H9 (cell line): ENCODE measurements around the gene ZSWIM5. TPM values are rescaled to one million over a fixed set of nuclear protein-coding genes. Genes with fewer than 3 reads are reported as not detected.
"Not testable (repeated sequence)": the region's sequence is repeated elsewhere in the genome, so short reads cannot be mapped to it uniquely, and the experiment has no call there.

Source experiments
- DNase-seq: peaks from one replicate; pipeline ENCODE4 v3.0.0-alpha.2; 2017
- H2AFZ ChIP-seq: one replicate; pipeline ENCODE4 v1.6.1; 2013; ENCODE audit warnings: mild to moderate bottlenecking, low read length, control low read depth, moderate library complexity
- H2AK5ac ChIP-seq: 2 replicates; pipeline ENCODE4 v1.6.1; 2013; ENCODE audit warnings: low read length, control low read depth, mixed read lengths; ENCODE audit not compliant: insufficient read length
- H2BK120ac ChIP-seq: one replicate; pipeline ENCODE4 v1.6.1; 2013; ENCODE audit warnings: low read depth, mild to moderate bottlenecking, low read length, control low read depth, inconsistent platforms; ENCODE audit not compliant: poor library complexity, severe bottlenecking
- H2BK12ac ChIP-seq: 2 replicates; pipeline ENCODE4 v1.6.1; 2013; ENCODE audit warnings: low read length, control low read depth, mixed read lengths, low read depth; ENCODE audit not compliant: insufficient read length
- H2BK15ac ChIP-seq: 2 replicates; pipeline ENCODE4 v1.6.1; 2013; ENCODE audit warnings: low read depth, low read length, control low read depth
- H2BK20ac ChIP-seq: one replicate; pipeline ENCODE4 v1.6.1; 2013; ENCODE audit warnings: low read depth, mild to moderate bottlenecking, low read length, control low read depth, inconsistent platforms; ENCODE audit not compliant: poor library complexity, severe bottlenecking
- H2BK5ac ChIP-seq: 2 replicates; pipeline ENCODE4 v1.6.1; 2013; ENCODE audit warnings: low read length, control low read depth, mixed read lengths; ENCODE audit not compliant: insufficient read length
- H3K14ac ChIP-seq: 2 replicates; pipeline ENCODE4 v1.6.1; 2013; ENCODE audit warnings: low read length, control low read depth; ENCODE audit not compliant: insufficient read depth
- H3K18ac ChIP-seq: 2 replicates; pipeline ENCODE4 v1.6.1; 2013; ENCODE audit warnings: low read depth, mild to moderate bottlenecking, mixed read lengths, low read length, control low read depth; ENCODE audit not compliant: insufficient read length
- H3K23ac ChIP-seq: 2 replicates; pipeline ENCODE4 v1.6.1; 2013; ENCODE audit warnings: low read length, control low read depth, mixed read lengths, low read depth; ENCODE audit not compliant: insufficient read length
- H3K23me2 ChIP-seq: 2 replicates; pipeline ENCODE4 v1.6.1; 2013; ENCODE audit warnings: low read depth, mild to moderate bottlenecking, mixed read lengths, low read length, control low read depth; ENCODE audit not compliant: insufficient read length, poor library complexity, severe bottlenecking
- H3K27ac ChIP-seq: 2 replicates; pipeline ENCODE4 v1.5.1; 2013; ENCODE audit warnings: low read length, control low read depth, mixed read lengths, low read depth; ENCODE audit not compliant: insufficient read length
- H3K27me3 ChIP-seq: 2 replicates; pipeline ENCODE4 v1.6.1; 2013; ENCODE audit warnings: low read length, control low read depth, inconsistent platforms; ENCODE audit not compliant: insufficient read depth
- H3K4ac ChIP-seq: 2 replicates; pipeline ENCODE4 v1.6.1; 2013; ENCODE audit warnings: low read depth, mild to moderate bottlenecking, control low read depth, inconsistent platforms, low read length, moderate library complexity
- H3K4me1 ChIP-seq: 2 replicates; pipeline ENCODE4 v1.6.1; 2013; ENCODE audit warnings: low read length, control low read depth, inconsistent platforms; ENCODE audit not compliant: insufficient read depth
- H3K4me2 ChIP-seq: 2 replicates; pipeline ENCODE4 v1.6.1; 2013; ENCODE audit warnings: low read length, control low read depth, mixed read lengths; ENCODE audit not compliant: insufficient read length, insufficient read depth
- H3K56ac ChIP-seq: 2 replicates; pipeline ENCODE4 v1.6.1; 2013; ENCODE audit warnings: low read depth, mild to moderate bottlenecking, mixed read lengths, low read length, control low read depth; ENCODE audit not compliant: insufficient read length
- H3K79me1 ChIP-seq: 2 replicates; pipeline ENCODE4 v1.6.1; 2013; ENCODE audit warnings: low read depth, mild to moderate bottlenecking, moderate library complexity, low read length, control low read depth, inconsistent platforms; ENCODE audit not compliant: insufficient read depth, poor library complexity, severe bottlenecking
- H3K79me2 ChIP-seq: 2 replicates; pipeline ENCODE4 v1.6.1; 2013; ENCODE audit warnings: low read length, control low read depth, inconsistent platforms; ENCODE audit not compliant: insufficient read depth
- H3K9ac ChIP-seq: 2 replicates; pipeline ENCODE4 v1.6.1; 2013; ENCODE audit warnings: low read length, control low read depth, mixed read lengths; ENCODE audit not compliant: insufficient read length; ENCODE audit errors: extremely low read depth
- H3K9me3 ChIP-seq: one replicate; pipeline ENCODE4 v1.6.1; 2013; ENCODE audit warnings: low read depth, low read length, inconsistent platforms; ENCODE audit not compliant: control insufficient read depth
- H3T11ph ChIP-seq: one replicate; pipeline ENCODE4 v1.6.1; 2013; ENCODE audit warnings: mild to moderate bottlenecking, low read length, control low read depth, inconsistent platforms
- H4K20me1 ChIP-seq: one replicate; pipeline ENCODE4 v1.6.1; 2013; ENCODE audit not compliant: control insufficient read depth, insufficient read length, insufficient read depth
- H4K5ac ChIP-seq: 2 replicates; pipeline ENCODE4 v1.6.1; 2013; ENCODE audit warnings: low read depth, mild to moderate bottlenecking, mixed read lengths, low read length, control low read depth; ENCODE audit not compliant: insufficient read length
- H4K8ac ChIP-seq: replicated peaks from 2 replicates; pipeline ENCODE4 v1.6.1; 2013; ENCODE audit warnings: low read length, control low read depth, mixed read lengths, low read depth; ENCODE audit not compliant: insufficient read length
- H4K91ac ChIP-seq: 2 replicates; pipeline ENCODE4 v1.6.1; 2013; ENCODE audit warnings: low read depth, mild to moderate bottlenecking, moderate library complexity, mixed read lengths, low read length, control low read depth; ENCODE audit not compliant: insufficient read length
- H3K27ac Mint-ChIP-seq, 3 experiments: 2 replicates in 2 of 3; 3 replicates in 1 of 3; pipeline ENCODE4 v1.8.0; 2020 to 2021; ENCODE audit warnings: mixed read lengths in 3 of 3, mild to moderate bottlenecking in 1 of 3, moderate library complexity in 1 of 3
- H3K27me3 Mint-ChIP-seq: 2 replicates; pipeline ENCODE4 v1.8.0; 2021; ENCODE audit warnings: low read depth, mild to moderate bottlenecking, moderate library complexity, mixed read lengths
- H3K36me3 Mint-ChIP-seq, 3 experiments: 2 replicates in 2 of 3; 3 replicates in 1 of 3; pipeline ENCODE4 v1.8.0; 2020 to 2021; ENCODE audit warnings: low read depth in 3 of 3, mixed read lengths in 3 of 3; ENCODE audit not compliant: insufficient read depth in 1 of 3
- H3K4me1 Mint-ChIP-seq, 2 experiments: 2 replicates each; pipeline ENCODE4 v1.8.0; 2020; ENCODE audit warnings: mixed read lengths in 2 of 2
- H3K4me3 Mint-ChIP-seq, 2 experiments: 2 replicates in 1 of 2; 3 replicates in 1 of 2; pipeline ENCODE4 v1.8.0; 2020 to 2021; ENCODE audit warnings: mild to moderate bottlenecking in 2 of 2, mixed read lengths in 2 of 2, moderate library complexity in 1 of 2
- H3K9me3 Mint-ChIP-seq, 2 experiments: 2 replicates in 1 of 2; 3 replicates in 1 of 2; pipeline ENCODE4 v1.8.0; 2020; ENCODE audit warnings: mild to moderate bottlenecking in 2 of 2, mixed read lengths in 2 of 2, moderate library complexity in 1 of 2
- CTCF ChIP-seq: fragments of 200-600 bp; sonication (generic); conservative IDR thresholded peaks from 3 replicates; pipeline ENCODE4 v1.8.0; 2021; ENCODE audit warnings: antibody characterized with exemption, mild to moderate bottlenecking
- WGBS: extraction: QIAGEN DNeasy Blood & Tissue Kit; methylation state at CpG from one replicate; pipeline ENCODE4 v1.1.7; 2013; ENCODE audit warnings: missing lambda C conversion rate, low lambda C conversion rate, mixed read lengths; ENCODE audit not compliant: insufficient read length; ENCODE audit errors: extremely low coverage; 5-methylcytosine and 5-hydroxymethylcytosine counted together
- total RNA-seq: library from RNA; stranded (reverse); gene quantifications from 2 replicates; pipeline ENCODE4 v1.2.1, GENCODE V29; 2021

ZSWIM5 gene
- total RNA-seq, 1 experiment from 2014 or later, result 3.5 TPM

DNA sequence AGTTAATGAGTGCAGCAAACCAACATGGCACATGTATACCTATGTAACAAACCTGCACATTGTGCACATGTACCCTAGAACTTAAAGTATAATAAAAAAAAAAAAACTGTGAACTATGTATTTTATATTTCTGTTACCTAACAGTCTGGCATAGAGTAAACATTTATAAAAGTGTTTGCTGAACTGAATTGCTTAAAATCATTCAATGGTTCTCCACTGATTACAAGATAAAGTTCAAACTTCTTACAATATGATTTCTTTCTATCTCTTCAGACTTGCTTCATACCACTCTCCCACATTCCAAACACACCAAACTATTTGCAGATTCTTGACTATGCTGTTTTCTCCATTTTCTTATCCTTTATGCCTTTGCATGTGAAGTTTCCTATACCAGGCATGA lies 104.5 kb downstream of the ZSWIM5 start:
- Histone ChIP-seq H3K18ac (no peak overlapping the region), H3K27ac (no peak overlapping the region), H3K4ac (no peak overlapping the region), H3K56ac (no peak overlapping the region), H3K23ac (no peak overlapping the region), H3K4me2 (no peak overlapping the region), H2BK12ac (no peak overlapping the region), H4K20me1 (no peaks in the 10 kb centered on the region), H2BK15ac (no peak overlapping the region), H3K9me3 (no peaks in the 10 kb centered on the region), H4K91ac (no peak overlapping the region), H4K8ac (no peak overlapping the region), H3K27me3 (no peaks in the 10 kb centered on the region), H4K5ac (no peak overlapping the region), H3K14ac (no peak overlapping the region), H3K4me1 (no peaks in the 10 kb centered on the region), H2BK20ac (no peak overlapping the region), H2BK120ac (no peak overlapping the region), H3K9ac (no peak overlapping the region), H2BK5ac (no peak overlapping the region), H2AFZ (no peak overlapping the region), H3T11ph (no peak overlapping the region), H3K79me1 (no peaks in the 10 kb centered on the region), H3K79me2 (no peaks in the 10 kb centered on the region), H2AK5ac (no peak overlapping the region), H3K23me2 (no peaks in the 10 kb centered on the region)
- H3K9me3 Mint-ChIP-seq, result peaks cover 18 to 20% of the 10 kb centered on the region in 2 experiments
- peaks cover 9 to 12% (median 11%) of the 10 kb centered on the region in 3 experiments; a peak in 6 of 7 replicates for H3K36me3 Mint-ChIP-seq
- no peak overlapping the region for H3K4me3 Mint-ChIP-seq
- DNase-seq, result no peak
- H3K27ac Mint-ChIP-seq, result no peak overlapping the region
- H3K27me3 Mint-ChIP-seq, result peaks cover 3% of the 10 kb centered on the region; the same call in 1 of the 2 replicates
- no peak for TF ChIP-seq CTCF
- H3K4me1 Mint-ChIP-seq, result peaks cover 0 to 2% of the 10 kb centered on the region in 2 experiments; a peak in 1 of 4 replicates

DNA sequence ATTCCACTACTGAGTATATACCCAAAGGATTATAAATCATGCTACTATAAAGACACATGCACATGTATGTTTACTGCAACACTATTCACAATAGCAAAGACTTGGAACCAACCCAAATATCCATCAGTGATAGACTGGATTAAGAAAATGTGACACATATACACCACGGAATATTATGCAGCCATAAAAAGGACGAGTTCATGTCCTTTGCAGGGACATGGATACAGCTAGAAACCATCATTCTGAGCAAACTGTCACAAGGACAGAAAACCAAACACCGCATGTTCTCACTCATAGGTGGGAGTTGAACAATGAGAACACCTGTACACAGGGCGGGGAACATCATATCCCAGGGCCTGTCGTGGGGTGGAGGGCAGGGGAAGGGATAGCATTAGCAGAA lies 104.9 kb downstream of the ZSWIM5 start:
- H3K27ac ChIP-seq, H2BK20ac ChIP-seq, H3K4me1 ChIP-seq, H4K8ac ChIP-seq, H3K9me3 ChIP-seq, H3K4me1 Mint-ChIP-seq, H4K5ac ChIP-seq, H3K27me3 Mint-ChIP-seq, H2BK15ac ChIP-seq, H2AK5ac ChIP-seq, H3K79me1 ChIP-seq, H2AFZ ChIP-seq, H3K27ac Mint-ChIP-seq, H3T11ph ChIP-seq, H3K18ac ChIP-seq, H3K14ac ChIP-seq, H3K4me2 ChIP-seq, H3K9ac ChIP-seq, DNase-seq, H3K36me3 Mint-ChIP-seq, H4K91ac ChIP-seq, H3K23me2 ChIP-seq, H3K79me2 ChIP-seq, H3K23ac ChIP-seq, H2BK12ac ChIP-seq, H2BK120ac ChIP-seq, H3K27me3 ChIP-seq, H3K56ac ChIP-seq, H3K4ac ChIP-seq, H3K4me3 Mint-ChIP-seq, H4K20me1 ChIP-seq, H2BK5ac ChIP-seq: not testable (repeated sequence)
- no CpG with 5 or more reads among the region's 5 CpGs for WGBS
- peaks cover 14 to 16% of the 10 kb centered on the region in 2 experiments for H3K9me3 Mint-ChIP-seq
